AML-193 (cell line): ENCODE measurements around the gene DISP1.

ENCODE experiments used
- DNase-seq, 2 experiments: peaks; one replicate each; lab custom pipeline; 2025; lab: John Stamatoyannopoulos, UW

Gene DISP1, protein sequence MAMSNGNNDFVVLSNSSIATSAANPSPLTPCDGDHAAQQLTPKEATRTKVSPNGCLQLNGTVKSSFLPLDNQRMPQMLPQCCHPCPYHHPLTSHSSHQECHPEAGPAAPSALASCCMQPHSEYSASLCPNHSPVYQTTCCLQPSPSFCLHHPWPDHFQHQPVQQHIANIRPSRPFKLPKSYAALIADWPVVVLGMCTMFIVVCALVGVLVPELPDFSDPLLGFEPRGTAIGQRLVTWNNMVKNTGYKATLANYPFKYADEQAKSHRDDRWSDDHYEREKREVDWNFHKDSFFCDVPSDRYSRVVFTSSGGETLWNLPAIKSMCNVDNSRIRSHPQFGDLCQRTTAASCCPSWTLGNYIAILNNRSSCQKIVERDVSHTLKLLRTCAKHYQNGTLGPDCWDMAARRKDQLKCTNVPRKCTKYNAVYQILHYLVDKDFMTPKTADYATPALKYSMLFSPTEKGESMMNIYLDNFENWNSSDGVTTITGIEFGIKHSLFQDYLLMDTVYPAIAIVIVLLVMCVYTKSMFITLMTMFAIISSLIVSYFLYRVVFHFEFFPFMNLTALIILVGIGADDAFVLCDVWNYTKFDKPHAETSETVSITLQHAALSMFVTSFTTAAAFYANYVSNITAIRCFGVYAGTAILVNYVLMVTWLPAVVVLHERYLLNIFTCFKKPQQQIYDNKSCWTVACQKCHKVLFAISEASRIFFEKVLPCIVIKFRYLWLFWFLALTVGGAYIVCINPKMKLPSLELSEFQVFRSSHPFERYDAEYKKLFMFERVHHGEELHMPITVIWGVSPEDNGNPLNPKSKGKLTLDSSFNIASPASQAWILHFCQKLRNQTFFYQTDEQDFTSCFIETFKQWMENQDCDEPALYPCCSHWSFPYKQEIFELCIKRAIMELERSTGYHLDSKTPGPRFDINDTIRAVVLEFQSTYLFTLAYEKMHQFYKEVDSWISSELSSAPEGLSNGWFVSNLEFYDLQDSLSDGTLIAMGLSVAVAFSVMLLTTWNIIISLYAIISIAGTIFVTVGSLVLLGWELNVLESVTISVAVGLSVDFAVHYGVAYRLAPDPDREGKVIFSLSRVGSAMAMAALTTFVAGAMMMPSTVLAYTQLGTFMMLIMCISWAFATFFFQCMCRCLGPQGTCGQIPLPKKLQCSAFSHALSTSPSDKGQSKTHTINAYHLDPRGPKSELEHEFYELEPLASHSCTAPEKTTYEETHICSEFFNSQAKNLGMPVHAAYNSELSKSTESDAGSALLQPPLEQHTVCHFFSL (N-terminal part only)

DNA sequence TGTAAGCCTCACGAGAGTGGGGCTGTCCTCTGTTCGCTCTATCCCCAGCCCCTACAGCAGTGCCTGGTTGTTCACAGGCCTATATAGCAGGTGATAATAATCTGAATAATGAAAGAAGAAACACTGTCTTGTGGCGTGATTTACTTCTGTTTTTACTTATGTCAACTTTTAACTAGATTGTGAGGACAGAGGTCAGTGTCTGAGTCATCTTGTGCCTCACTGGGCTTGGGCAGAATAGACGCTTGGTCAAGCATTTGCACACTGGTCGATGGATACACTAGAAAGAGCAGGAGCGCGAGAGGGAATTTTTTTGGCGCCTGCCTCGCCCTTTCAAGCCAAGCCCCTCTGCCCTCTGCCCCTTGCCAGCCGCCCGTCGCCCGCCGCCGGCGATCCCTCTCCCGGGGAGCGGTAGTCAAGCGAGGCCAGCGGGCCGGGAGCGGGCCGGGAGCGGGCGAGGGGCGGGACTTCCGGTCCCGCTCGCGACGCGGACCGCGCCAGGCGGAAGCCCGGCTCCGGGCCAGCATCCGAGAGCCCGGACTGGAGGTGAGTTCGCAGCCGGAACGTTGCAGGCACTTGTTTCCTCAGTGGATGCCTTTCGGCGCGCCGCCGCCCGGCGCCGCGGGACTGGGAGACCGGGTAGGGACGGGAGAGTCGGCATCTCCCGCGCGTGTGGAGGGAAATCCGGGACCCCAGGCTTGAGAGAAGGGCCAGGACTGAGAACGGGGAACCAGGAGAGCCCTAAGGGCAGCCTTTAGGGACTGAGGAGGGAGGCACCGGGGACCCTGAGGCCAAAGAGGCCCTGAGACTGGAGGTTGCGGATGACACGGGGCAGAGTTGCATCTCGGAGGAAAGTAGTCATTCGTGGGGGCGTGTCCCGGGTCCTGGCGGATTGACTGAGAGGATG lies at the start of gene DISP1:
TSS of gene DISP1 (plus strand) at position 504 of the 904 bp plus-strand sequence. CDS start 127,785 bp downstream, outside the sequence.
- peak; percentile 51 to 69 for DNase-seq

DNA sequence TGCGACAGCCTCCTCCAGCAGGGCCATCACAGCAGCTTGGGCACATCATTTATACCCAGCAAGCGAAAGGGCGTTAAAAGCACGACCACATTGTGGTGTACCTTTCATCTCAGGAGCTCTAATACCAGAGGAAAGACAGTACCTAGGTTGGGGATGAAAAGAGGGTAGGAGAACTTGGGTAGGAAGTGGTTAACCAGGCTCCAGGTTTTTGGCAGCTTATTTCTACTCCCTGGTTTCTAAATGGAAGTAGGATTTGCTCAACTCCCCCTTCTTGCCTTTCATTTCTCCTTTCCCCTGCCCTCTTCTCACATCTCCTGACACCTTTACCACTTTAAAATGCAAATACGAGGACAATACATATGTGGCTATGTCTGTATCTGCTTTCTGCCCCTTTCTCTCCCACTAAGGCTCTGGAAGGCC lies 47.7 kb upstream of the DISP1 start:
- no peak for DNase-seq

DNA sequence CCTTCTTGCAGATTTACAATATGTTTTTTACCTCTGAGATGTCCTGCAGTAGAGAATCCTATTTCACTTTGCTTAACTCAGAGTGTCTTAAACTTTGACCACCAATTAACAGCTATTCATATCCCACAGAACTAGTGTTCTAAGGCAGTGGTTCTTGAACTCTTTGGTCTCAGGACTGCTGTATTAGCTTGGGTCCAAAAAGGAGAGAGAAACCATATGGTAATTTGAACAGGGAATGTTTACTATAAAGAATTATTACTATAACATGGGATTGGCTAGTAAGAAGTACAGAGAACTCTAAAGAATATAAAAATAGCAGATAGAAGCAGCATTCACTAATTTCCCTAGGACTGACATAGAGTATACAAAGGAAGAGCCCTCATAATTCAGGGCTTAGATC lies 46.2 kb upstream of the DISP1 start:
- DNase-seq: no peak

DNA sequence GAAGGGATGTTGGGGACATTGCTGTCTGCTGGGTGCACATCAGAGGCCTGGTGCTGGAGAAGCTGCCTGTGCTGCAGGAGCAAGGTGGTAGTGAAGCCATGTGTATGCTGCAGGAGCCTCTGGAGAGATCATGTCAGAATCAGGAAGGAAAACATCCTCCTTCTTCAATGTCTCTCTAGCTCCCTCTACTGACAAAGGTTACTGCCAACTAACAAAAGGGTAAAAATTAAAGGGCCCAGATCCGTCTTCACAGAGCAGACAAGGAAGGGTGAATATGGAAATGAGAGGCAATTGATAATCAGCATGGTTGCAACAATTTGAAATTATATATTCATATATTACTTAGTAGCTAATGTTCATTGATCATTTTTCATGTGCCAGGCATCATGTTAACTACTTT lies 45.7 kb upstream of the DISP1 start:
- peak; percentile 35 to 62 for DNase-seq

DNA sequence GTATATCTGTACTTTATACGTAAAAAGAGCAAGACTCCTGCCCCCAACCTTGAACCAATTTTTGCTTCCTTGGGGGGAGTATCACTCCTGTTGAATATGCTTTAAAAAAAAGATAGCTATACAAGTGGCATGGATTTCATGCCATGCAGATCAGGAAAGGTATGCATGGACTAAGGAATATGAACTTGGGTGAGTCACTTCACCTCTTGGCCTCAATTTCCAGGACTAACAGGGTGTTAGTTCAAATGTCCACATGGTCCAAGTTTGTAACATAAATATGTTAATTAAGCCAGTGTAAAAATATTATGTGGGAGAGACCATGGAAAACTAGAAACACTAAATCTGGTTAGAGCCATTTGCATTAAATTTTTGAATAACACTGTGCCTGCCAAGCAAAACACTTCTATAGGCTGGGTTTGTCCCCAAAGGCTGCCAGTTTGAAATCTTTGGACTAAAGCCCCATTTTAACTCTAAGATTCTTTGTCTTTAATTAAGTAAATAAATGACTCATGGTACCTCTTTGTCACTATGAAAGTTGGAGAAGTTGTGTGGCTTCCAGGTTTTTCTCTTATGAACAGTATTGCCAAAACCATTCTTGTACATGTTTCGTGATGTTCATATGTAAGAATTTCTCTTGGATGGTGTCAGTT lies 44.7 kb upstream of the DISP1 start:
- no peak for DNase-seq

DNA sequence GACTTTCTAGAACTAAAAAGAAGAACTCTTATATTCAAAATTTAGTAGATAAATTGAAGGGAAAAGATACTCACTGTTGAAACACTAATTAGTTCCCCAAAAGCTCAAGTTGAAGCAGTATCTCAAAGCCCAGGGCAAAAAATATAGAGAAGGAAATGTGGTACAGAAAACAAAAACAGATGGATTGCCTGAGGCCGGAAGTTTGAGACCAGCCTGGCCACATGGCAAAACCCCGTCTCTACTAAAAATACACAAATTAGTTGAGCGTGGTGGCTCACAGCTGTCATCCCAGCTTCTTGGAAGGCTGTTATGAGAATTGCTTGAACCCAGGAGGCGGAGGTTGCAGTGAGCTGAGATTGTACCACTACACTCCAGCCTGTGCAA lies 41.9 kb upstream of the DISP1 start:
- peak; percentile 81 to 82 for DNase-seq

DNA sequence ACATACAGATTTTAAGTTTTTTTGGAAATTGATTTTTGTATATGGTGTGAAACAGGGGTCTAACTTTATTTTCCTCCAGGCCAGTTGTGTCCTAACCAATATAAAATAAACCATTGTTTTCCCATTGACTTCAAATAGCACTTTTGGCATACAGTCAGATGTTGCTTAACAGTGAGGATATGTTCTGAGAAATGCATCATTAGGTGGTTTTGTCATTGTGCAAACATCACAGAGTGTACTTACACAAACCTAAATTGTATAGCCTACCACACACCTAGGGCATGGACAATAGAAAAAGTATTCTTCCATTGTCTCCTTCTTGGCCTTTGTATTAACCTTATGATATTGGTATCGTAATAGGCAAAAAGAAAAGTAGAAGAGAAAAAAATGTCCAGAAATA lies 37.4 kb upstream of the DISP1 start:
- DNase-seq: peak in 1 of 2 experiments; percentile 20

DNA sequence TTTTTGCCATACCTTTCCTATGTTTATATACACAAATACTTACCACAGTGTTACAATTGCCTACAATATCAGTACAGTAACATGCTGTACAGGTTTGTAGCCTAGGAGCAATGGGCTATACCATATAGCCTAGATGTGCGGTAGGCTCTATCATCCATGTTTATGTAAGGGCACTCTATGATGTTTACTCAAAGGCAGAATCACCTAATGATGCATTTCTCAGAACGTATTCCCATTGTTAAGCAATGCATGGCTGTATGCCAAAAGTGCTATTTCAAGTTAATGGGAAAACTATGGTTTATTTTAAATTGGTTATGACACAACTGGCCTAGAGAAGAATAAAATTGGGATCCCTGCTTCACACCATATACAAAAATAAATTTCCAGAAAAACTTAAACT lies 36.9 kb upstream of the DISP1 start:
- no peak for DNase-seq

DNA sequence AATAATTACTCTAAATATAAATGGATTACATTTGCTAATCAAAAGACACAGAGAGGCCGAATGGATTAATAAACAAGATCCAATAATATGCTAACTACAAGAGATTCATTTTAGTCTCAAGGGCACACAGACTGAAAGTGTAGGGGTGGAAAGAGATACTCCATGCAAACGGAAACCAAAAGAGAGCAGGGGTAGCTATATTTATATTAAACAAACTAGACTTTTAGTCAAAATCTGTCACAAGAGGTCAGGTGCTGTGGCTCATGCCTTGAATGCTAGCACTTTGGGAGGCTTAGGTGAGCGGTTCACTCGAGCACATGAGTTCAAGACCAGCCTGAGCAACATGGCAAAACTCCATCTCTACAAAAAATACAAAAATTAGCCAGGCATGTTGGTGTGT lies 33.6 kb upstream of the DISP1 start:
- no peak for DNase-seq

DNA sequence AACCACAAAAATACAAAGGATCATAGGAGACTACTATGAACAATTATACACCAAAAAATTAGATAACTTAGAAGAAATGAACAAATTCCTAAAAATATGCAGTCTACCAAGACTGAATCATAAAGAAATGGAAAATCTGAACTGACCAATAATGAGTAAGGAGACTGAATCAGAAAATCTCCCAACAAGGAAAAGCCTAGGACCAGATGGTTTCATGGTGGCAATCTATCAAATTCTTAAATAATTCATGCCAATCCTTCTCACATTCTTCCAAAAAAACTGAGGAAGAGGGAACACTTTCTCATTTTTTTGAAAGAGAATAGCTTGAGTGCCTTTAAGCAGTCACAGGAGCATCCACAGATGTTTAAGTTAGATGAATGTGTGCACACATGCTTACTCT lies 31.8 kb upstream of the DISP1 start:
- no peak for DNase-seq

DNA sequence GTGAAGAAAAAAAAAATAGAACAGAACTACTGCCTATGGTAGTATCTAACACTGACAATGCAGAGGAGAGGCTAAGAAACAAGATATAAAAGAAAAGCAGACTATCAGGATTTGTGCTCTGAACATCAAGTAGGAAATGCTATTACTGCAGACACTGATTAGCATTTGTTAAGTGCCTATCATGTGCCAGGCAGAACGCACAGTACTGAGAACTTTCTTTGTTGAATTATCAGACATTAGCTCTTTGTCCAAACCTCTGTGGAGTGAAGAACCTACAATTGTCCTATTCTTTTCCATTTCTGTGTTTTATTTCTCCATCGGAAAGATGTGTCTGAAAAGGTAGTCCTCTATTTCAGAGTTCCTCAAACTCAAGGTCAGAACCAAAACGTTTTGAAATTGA lies 30.5 kb upstream of the DISP1 start:
- no peak for DNase-seq

DNA sequence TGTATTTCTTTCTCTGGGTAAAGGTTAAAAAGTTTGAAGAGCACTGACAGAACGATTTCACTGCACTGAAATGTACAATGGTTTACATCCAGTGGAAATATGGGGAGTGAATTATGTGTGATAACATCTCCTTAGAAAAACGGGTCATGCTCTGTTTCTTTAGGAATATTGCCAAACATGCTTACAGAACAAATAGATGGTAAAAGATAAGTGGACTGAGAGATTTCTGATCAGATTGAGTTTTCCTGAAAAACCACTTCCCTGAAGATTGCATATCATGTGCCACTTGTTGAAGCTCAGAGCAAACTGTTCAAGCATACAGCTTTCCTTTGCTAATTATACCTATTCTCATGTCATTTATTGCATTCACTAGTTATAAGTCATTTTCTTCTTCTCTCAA lies 29.9 kb upstream of the DISP1 start:
- no peak for DNase-seq

DNA sequence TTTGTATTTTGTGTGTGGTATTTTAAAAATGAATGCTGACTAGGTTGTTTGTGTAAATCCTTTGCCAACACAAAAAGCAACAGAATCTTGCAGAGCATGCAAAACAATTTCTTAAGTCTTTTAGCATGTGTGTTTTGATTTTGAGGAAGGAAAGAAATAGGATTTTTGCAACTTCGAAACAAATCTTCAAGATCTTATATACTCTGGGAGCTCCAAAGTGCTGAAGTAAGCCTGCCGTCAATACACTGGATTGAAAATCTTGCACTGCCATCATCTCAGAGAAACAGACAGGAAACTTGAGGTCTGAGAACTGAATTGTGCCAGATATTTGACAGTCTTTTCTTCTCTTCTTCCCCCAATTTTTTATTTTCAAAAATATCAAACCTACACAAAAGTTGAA lies 29.3 kb upstream of the DISP1 start:
- DNase-seq: no peak

DNA sequence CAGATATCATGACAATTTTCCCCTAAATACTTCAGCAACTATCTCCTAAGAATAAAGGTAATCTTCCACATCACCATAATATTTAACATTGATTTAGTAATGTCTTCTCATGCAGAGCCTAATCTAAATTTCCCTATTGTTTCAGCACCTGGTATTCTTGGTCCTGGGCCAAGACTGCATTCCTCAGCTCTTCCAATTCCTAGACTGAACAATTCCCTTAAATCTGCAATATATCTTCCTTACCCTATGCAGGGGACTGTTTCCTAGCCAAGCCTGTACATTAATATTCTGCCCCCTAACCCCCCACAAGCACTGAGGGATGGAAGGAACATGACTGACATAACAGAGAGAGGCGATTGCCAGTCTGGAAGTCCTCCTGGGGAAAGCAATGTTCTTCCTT lies 28.7 kb upstream of the DISP1 start:
- DNase-seq: no peak

DNA sequence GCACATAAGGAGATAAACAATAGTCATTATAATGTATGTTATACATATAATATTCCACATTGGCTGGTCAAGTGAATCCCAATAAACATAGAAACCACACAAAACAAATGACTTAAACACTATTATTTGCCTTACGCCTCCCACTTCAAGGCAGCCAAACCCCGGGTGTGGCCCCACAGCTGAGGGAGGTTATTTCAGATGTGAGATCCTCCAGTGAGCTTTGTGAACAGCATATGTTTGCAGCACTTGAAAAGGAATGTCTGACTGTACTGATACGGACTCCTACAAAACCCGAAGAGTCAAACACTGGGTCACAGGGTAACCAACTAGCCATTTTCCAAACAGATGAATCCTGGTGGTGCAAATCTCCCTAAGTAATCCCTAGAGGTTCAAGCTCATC lies 27.1 kb upstream of the DISP1 start:
- no peak for DNase-seq

DNA sequence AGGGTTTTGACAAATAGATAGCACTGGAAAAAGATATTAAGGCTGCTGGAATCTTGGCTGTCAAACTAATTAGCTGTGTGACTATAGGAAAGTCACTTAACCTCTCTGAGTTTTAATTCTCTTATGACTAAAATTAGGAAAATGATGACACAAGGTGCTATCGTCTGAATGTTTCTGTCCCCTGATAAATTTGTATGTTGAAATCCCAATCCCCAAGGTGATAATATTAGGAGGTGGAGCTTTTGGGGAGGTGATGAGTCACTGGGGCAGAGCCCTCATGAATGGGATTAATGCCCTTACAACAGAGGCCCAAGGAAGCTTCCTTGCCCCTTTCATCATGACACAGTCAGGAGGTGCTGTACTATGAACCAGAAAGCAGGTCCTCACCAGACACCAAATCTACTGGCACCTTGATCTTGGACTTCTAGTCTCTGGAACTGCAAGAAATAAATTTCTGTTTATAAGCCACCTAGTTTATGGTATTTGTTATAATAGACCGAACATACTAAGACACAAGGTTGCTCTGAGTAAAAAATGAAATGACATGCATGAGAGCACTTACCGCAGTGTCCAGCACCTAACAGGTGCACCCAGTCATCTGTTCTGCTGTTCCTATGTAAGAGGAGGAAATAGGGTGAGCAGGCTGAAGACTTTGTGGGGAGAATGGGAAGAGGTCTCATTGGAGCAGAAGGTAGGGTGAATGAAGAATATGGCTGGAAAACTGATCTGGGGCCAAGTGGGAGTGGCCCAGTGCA lies 26.3 kb upstream of the DISP1 start:
- no peak for DNase-seq

DNA sequence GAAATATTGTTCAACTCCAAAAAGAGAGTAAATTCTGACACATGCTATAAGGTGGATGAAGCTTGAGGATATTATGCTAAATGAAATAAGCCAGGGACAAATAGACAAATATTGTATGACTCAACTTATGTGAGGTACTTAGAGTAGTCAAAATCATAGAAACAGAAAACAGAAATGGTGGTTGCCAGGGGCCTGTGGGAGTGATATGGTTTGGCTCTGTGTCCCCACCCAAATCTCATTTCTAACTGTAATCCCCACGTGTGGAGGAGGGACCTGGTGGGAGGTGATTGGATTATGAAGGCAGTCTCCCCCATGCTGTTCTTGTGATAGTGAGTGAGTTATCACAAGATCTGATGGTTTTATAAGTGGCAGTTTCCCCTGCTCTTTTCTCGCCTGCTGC lies 24.7 kb upstream of the DISP1 start:
- no peak for DNase-seq

DNA sequence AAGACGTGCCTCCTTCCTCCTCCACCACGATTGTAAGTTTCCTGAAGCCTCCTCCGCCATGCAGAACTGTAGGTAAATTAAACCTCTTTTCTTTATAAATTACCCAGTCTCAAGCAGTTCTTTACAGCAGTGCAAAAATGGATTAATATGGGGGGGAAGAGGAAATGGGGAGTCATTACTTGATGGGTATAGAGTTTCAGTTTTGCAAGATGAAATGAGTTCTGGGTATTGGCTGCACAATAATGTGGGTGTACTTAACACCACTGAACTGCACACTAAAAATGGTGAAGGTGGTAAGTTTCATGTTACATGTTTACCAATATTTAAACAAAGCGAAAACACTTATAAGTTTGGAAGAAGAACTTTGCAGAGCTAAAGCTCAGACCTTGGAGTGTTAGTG lies 24.3 kb upstream of the DISP1 start:
- no peak for DNase-seq

DNA sequence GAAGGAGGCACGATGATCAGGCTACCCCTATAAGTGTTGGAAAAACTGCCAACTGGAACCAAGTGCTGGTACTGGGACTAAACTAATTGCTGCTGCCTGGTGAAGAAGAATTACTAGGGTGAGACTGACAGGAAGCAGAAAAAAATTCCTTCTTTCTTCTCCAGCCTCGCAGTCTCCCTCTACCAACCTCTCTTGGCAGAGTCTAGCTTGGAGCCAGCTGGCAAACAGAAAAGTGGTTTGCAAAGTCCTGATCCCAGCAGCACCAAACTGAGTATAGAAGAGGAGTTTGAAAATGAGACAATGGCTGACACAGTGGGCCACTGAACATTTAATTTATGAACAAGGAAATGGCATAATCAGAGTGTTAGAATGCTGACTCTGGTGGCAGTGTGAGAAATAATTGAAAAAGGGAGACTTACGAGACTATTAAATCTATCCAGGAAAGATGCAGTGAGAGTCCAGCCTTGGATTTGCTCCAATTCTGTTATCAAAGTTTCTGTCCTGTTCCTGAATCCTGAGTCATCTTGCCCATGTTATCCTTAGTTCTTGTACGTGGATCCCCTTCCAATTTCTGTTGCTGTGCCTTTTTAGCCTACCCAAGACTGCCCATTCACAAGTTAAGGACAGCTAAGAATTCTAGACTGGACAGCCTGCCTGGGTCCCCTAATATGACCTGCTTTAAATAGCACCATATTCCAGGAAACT lies 23.7 kb upstream of the DISP1 start:
- no peak for DNase-seq
